EL (cell line): Measurements from ENCODE around the gene ACVR2B.

Experiments
- DNase-seq: peaks from one replicate; pipeline ENCODE4 v3.0.0-alpha.2; 2016

ACVR2B gene

DNA sequence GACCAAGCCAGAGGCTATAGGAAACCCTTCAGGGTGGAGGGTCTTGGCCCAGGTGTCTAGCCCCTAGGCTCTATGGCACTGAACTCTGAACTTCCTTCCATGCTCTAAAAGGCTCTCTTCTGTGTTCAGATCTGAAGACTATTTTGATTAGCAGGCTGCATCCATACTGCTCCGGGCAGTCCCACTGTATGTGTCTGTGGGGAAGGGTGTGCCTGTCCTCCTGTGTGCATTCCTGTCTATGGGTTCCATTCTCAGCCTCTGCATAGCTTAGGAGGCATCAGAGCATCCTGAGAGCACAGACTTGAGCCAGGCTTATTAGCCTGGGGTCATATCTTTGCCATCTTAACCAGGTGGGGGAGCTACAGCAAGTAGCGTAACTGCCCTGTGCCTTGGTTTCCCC, 80.5 kb downstream of the ACVR2B start:
- DNase-seq, result no peak

DNA sequence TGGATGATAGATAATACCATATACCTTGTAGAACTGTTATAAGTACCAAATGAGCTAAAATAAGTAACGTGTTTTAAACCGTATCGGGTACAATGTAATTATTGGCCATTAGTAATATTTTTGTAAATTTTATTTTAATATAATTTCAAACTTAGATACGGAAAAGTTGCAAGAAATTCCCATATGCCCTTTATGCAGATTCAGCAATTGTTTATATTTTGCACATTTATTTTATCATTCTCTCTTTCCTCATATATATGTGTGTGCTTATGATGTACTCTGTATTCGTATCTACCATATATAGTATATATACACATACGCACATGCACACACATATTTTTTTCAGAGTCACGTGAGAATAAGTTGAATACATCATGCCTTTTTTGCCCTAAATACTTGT, 80.9 kb downstream of the ACVR2B start:
- no peak for DNase-seq

DNA sequence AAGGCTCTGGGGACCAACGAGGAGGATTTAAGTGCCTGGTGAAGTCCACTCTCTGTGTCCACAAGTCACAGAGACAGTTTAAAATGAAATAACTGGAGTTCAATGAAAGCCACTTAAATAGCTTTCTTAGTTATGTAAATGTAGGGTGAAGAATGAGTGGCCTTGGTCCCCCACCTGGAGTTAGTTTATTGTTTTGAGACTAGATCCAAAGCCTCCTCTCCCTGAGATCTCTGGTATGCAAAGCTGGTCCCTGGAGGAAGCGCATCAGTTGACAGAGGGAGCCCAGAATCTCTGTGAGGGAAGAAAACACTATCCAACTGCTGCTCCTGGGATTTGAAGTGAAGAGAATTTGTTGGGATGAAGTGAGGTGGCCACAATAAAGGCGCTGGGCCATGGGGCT, 83.0 kb downstream of the ACVR2B start:
- DNase-seq, result no peak

DNA sequence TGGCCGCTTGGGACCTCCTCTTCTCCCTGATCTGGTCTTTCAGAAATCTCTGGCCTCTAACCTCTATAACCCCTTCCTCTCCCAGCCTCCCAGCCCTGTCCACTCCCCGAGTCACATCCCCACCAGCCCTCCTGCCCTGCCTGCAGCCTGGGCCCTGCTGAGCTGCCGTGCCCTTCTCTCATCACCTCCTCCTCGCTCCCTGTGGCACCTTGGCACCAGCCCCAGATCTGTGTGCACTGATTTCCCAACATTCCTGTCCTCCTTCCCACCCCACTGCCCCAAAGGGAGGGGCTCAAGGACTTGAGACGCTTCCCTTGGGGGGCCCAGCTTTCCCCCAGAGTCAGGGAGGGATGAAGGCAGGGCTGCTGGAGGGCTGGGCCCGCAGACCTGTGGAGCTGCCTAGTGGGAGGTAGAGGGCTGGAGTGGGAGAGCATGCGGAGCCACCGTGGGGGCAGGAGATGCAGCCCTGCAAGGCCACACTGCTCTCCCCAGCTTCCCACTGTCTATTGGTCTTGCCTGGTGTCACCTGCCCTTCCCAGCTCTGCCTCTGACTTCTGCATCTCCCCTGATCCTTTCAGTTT, 85.2 kb downstream of the ACVR2B start:
- no peak for DNase-seq

DNA sequence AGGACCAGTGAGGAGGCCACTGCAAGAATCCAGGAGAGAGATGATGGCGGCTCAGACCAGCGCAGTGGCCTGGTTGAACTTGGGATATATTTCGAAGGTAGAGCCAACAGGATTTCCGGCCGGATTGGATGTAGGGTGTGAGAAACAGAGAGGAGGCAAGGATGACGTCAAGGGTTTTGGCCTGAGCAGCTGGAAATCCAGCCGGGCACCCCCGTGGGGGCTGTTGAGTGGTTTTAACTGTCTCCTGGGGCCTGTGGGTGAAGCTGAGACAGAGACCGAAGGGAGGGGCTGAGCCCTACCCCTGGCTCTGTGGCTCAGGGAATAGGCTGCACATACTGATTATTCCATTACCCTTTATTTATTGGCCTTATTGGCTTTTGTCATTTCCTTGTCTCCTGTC, 88.1 kb downstream of the ACVR2B start:
- DNase-seq, result no peak
